ENCODE data around the gene ELK4. TPM values are rescaled to one million over a fixed set of nuclear protein-coding genes. Genes with fewer than 3 reads are reported as not detected.

The ELK4 gene
- total and polyA plus RNA-seq, 2 of the 4 experiments (the other 2 are of a cell fraction) = 4.6 to 11.3 TPM

- in situ Hi-C loops (cut with MboI; ENCODE audit: low sequenced_read_pairs) (no loop called here), dilution Hi-C loops (cut with HindIII; ENCODE audit: low sequenced_read_pairs, unreplicated experiment) (no loop called here), intact Hi-C loops (cut with micrococcal nuclease) (no loop called here)
- Histone ChIP-seq H2BK15ac (ENCODE audit: low read depth, low read length) (no peak overlapping the region), H4K91ac (ENCODE audit: insufficient read depth, low read depth, low read length) (no peak overlapping the region), H3K9ac (ENCODE audit: low read depth, low read length) (no peak overlapping the region), H3K9me1 (ENCODE audit: insufficient read depth, low read length) (peaks cover 3% of the 10 kb centered on the region; the same call in 1 of the 2 replicates), H3K4ac (ENCODE audit: low read depth, low read length) (no peak overlapping the region), H3K14ac (replicated peaks; ENCODE audit: low read depth, low read length) (no peak overlapping the region), H3K56ac (ENCODE audit: extremely low read depth, insufficient read depth, low read length) (no peak overlapping the region), H2BK20ac (ENCODE audit: low read depth, low read length) (no peak overlapping the region), H2BK5ac (ENCODE audit: low read depth, low read length, poor library complexity, severe bottlenecking) (no peak overlapping the region), H2AK9ac (replicated peaks; ENCODE audit: low read depth, low read length, poor library complexity) (no peak overlapping the region), H3K18ac (ENCODE audit: low read depth, low read length) (no peak overlapping the region), H4K8ac (ENCODE audit: low read depth in 2 of 2, low read length in 2 of 2) (no peak overlapping the region), H3K4me3 (ENCODE audit: insufficient read depth, low read depth, low read length) (no peak overlapping the region), H3K9me3 (ENCODE audit: control insufficient read depth, insufficient read depth, low read length) (no peaks in the 10 kb centered on the region), H3K27ac (ENCODE audit: insufficient read depth, low read length) (no peak overlapping the region), H3K36me3 (ENCODE audit: control insufficient read depth, insufficient read depth, low read length) (no peaks in the 10 kb centered on the region), H3K23ac (ENCODE audit: low read depth, low read length) (no peak overlapping the region), H2AFZ (replicated peaks; ENCODE audit: low read length, poor library complexity) (no peak overlapping the region), H4K5ac (ENCODE audit: low read depth, low read length) (no peak overlapping the region), H4K20me1 (ENCODE audit: insufficient read depth, low read length) (no peaks in the 10 kb centered on the region; the same call in 1 of the 2 replicates), H2AK5ac (ENCODE audit: low read depth, low read length) (no peak overlapping the region), H3K4me1 (ENCODE audit: control insufficient read depth, insufficient read depth, low read length) (peaks cover 6% of the 10 kb centered on the region; the same call in 1 of the 2 replicates), H3K79me1 (ENCODE audit: low read depth in 1 of 2, low read length in 2 of 2) (no peaks in the 10 kb centered on the region), H3K4me2 (ENCODE audit: low read depth, low read length) (no peak overlapping the region), H2BK120ac (ENCODE audit: low read depth, low read length) (no peak overlapping the region), H3K27me3 (ENCODE audit: control insufficient read depth, insufficient read depth, low read length) (peaks cover 85% of the 10 kb centered on the region)
- no peak for ATAC-seq (ENCODE audit: low read depth)
- ChIA-PET CTCF (interaction anchor here (1.6 to 1.8 kb wide), 2 partner anchors 9 to 50 kb away, joined by 6 read pairs; no protein-coding TSS in a partner anchor), POLR2A (ENCODE audit: unreplicated experiment) (no interaction called here)
- TF ChIP-seq, protein P1, sequence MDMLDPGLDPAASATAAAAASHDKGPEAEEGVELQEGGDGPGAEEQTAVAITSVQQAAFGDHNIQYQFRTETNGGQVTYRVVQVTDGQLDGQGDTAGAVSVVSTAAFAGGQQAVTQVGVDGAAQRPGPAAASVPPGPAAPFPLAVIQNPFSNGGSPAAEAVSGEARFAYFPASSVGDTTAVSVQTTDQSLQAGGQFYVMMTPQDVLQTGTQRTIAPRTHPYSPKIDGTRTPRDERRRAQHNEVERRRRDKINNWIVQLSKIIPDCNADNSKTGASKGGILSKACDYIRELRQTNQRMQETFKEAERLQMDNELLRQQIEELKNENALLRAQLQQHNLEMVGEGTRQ (IDR thresholded peaks at IDR 0.05; ENCODE audit: low read depth, low read length) = no peak
- TF ChIP-seq RAD21 (IDR thresholded peaks at IDR 0.05; ENCODE audit: low read length) (no peak), FOS (IDR thresholded peaks at IDR 0.05; ENCODE audit: low read depth, low read length) (no peak), MAZ (IDR thresholded peaks at IDR 0.05; ENCODE audit: borderline replicate concordance, low read depth, low read length) (no peak), RFX5 (IDR thresholded peaks at IDR 0.05; ENCODE audit: low read depth, low read length) (no peak), BHLHE40 (IDR thresholded peaks at IDR 0.05; ENCODE audit: low read depth, low read length) (no peak), CHD1 (IDR thresholded peaks at IDR 0.05; ENCODE audit: low read depth, low read length) (no peak)
- TF ChIP-seq, protein P2, sequence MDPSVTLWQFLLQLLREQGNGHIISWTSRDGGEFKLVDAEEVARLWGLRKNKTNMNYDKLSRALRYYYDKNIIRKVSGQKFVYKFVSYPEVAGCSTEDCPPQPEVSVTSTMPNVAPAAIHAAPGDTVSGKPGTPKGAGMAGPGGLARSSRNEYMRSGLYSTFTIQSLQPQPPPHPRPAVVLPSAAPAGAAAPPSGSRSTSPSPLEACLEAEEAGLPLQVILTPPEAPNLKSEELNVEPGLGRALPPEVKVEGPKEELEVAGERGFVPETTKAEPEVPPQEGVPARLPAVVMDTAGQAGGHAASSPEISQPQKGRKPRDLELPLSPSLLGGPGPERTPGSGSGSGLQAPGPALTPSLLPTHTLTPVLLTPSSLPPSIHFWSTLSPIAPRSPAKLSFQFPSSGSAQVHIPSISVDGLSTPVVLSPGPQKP (IDR thresholded peaks at IDR 0.05; ENCODE audit: borderline replicate concordance, low read depth, low read length) = no peak
- DNase-seq = no peak
- BruUV-seq (replicated peaks) = no TSS peak
- 72% methylated on average over 4 of the region's 9 CpGs; no CpG with 5 or more reads in 1 of the 2 experiments for WGBS, 2 experiments (ENCODE audit: extremely low coverage in 2 of 2, insufficient read length in 1 of 2)
Observed at GRCh38 chr1:205578780-205579571, 52.8 kb downstream of the ELK4 start.
